GM19468 (cell line): ENCODE data around the gene APOL2.

Experiments used
- ATAC-seq: cut with Tn5 transposase; IDR thresholded peaks from one replicate; pipeline ENCODE4 v1.9.1; 2021; ENCODE audit warnings: mild to moderate bottlenecking, moderate library complexity, moderate number of reproducible peaks; ENCODE audit not compliant: unreplicated experiment; ENCODE audit errors: extremely low read depth

The APOL2 gene

GRCh38 chr22:36182056-36182455 is 57.3 kb downstream of the APOL2 start:
- no peak for ATAC-seq

- no peak for ATAC-seq
Observed at GRCh38 chr22:36180928-36181327, 58.4 kb downstream of the APOL2 start.

GRCh38 chr22:36180038-36180880 is 59.1 kb downstream of the APOL2 start:
- ATAC-seq = no peak

- no peak for ATAC-seq
Observed at GRCh38 chr22:36177160-36177559, 62.2 kb downstream of the APOL2 start.
